Embryonic facial prominence (tissue), 1 donor: ENCODE measurements around the gene LAMTOR2.
"Not testable (repeated sequence)": the region's sequence is repeated elsewhere in the genome, so short reads cannot be mapped to it uniquely, and the experiment has no call there.

Experiments
- DNase-seq: peaks from one replicate; pipeline ENCODE4 v3.0.0-alpha.2; 2016; ENCODE audit errors: extremely low spot score

Gene LAMTOR2

GRCh38 chr1:156054500-156055280, at the start of gene LAMTOR2:
TSS of gene LAMTOR2 (plus strand) at chr1:156054782. CDS start at chr1:156054890, 108 bp downstream.
- DNase-seq, result peak; percentile 96

GRCh38 chr1:156004843-156005584, 49.6 kb upstream of the LAMTOR2 start:
- no peak for DNase-seq

GRCh38 chr1:156006666-156007376, 47.8 kb upstream of the LAMTOR2 start:
- no peak for DNase-seq

- DNase-seq, result no peak
Observed at GRCh38 chr1:156009404-156009803, 45.2 kb upstream of the LAMTOR2 start.

GRCh38 chr1:156012051-156012817, 42.3 kb upstream of the LAMTOR2 start:
- no peak for DNase-seq

- DNase-seq, result no peak
Observed at GRCh38 chr1:156014829-156015228, 39.8 kb upstream of the LAMTOR2 start.

- no peak for DNase-seq
Observed at GRCh38 chr1:156019946-156020292, 34.7 kb upstream of the LAMTOR2 start.

GRCh38 chr1:156020293-156021092, 34.1 kb upstream of the LAMTOR2 start, which contains the start of gene SSR2:
TSS of gene SSR2 (minus strand) at chr1:156020951. CDS start at chr1:156020167, 784 bp downstream.
- DNase-seq, result peak; percentile 90

GRCh38 chr1:156021093-156021428, 33.5 kb upstream of the LAMTOR2 start:
- DNase-seq, result no peak

GRCh38 chr1:156021954-156022353, 32.6 kb upstream of the LAMTOR2 start:
- DNase-seq, result no peak

- DNase-seq, result no peak
Observed at GRCh38 chr1:156024801-156025200, 29.8 kb upstream of the LAMTOR2 start.

- no peak for DNase-seq
Observed at GRCh38 chr1:156025876-156026275, 28.7 kb upstream of the LAMTOR2 start.

- no peak for DNase-seq
Observed at GRCh38 chr1:156026588-156026987, 28.0 kb upstream of the LAMTOR2 start.

GRCh38 chr1:156033011-156033410, 21.6 kb upstream of the LAMTOR2 start:
- no peak for DNase-seq

- DNase-seq, result not testable (repeated sequence)
Observed at GRCh38 chr1:156034991-156035390, 19.6 kb upstream of the LAMTOR2 start.

GRCh38 chr1:156042828-156043227, 11.8 kb upstream of the LAMTOR2 start:
- no peak for DNase-seq

- DNase-seq, result no peak
Observed at GRCh38 chr1:156045076-156045475, 9.5 kb upstream of the LAMTOR2 start.

- DNase-seq, result no peak
Observed at GRCh38 chr1:156048663-156049258, 5.8 kb upstream of the LAMTOR2 start.

GRCh38 chr1:156050376-156050775, 4.2 kb upstream of the LAMTOR2 start:
- no peak for DNase-seq

GRCh38 chr1:156051011-156051725, 3.4 kb upstream of the LAMTOR2 start:
- no peak for DNase-seq
